Measurements from ENCODE around the gene PARP8.

PARP8 gene

GRCh38 chr5:50856401-50857119 is 190.1 kb downstream of the PARP8 start:
- no peak for DNase-seq

DNA sequence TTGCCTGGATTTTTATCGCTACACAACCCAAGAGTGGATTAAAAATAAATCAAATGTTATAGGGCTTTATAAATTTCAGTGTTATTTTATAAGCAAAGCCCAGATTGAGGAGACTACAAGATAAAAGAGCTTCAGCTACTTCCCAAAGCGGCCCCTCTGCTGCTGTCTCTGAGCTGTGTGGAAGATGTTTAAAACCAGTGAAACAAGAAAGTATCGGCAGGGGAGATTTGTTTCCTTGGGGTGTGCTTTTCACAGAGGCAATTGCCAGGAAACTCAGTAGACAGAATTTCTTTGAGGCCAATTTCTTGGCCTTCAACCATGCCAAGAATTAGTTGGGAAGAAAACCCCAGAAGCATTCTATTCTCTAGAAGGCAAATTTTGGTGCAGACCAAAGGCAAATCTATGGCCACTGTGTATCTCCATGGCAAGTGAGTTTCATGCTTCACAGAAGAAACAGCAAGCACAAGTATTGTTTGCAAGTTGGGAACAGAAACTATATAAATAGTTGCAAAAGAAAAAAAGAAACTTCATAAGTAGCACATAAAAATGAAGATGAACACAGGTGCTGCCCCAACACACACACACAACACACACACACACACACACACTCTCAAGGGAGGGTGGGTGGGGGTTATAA is 197.2 kb downstream of the PARP8 start:
- no peak for DNase-seq

DNA sequence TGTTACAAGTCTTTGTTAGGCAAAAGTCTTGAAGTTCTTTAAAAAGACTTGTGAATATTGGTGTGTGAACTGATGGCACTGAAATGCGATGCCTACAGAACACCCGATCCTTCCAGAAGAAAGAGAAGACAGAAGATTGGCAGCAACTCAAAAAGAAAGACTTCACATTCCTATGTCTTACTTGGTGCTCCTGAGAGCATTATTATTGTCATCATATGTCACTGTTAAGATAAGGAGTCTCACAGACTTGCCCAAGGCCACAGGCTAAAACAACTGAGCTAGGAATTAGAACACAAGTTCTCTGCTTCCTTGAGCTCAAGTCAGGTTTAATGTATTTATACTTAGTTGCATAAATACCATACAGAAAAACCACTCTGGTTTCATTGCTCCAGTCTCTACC is 198.0 kb downstream of the PARP8 start:
- no peak for DNase-seq

GRCh38 chr5:50866415-50866814 is 200.0 kb downstream of the PARP8 start:
- no peak for DNase-seq

DNA sequence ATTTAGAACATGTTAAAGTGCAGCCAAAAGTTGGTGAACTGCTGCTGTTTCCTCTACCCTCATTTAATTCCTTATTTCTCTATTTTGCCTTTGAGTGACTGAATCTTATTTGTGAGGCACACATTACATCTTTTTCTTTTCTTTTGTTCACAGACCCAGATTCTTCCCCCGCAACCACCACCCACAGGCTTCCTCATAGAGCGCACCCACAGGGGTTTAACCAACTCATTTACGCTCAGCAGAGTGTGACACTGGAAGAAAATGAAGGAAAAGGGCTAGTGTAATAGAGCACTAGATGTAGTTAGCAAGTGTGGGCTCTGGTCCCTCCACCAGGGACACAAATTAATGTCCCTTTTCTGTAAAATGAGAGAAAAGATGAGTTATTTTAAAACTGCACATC is 200.7 kb downstream of the PARP8 start:
- no peak for DNase-seq

- no peak for DNase-seq
Measured at GRCh38 chr5:50873595-50874277, 207.3 kb downstream of the PARP8 start.

- DNase-seq: no peak
Measured at GRCh38 chr5:50874306-50875001, 208.0 kb downstream of the PARP8 start.

DNA sequence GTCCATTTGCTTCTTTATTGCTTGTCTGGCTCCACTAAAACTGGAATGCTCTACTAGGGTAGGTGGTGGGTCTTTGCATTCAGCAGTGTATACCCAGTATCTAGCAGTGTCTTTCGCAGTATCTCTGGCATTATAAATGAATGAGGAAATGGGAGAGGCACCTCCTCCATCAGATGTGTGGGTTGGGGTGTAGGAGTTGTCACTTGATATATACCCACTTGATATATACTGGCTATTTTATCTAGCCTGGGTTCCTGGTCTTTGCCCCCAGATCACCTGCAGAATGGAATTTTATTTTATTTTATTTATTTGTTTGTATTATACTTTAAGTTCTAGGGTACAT is 208.5 kb downstream of the PARP8 start:
- DNase-seq: no peak

GRCh38 chr5:50878470-50878869 is 212.0 kb downstream of the PARP8 start:
- no peak for DNase-seq

- DNase-seq: no peak
Measured at GRCh38 chr5:50881407-50881806, 215.0 kb downstream of the PARP8 start.

- DNase-seq: no peak
Measured at GRCh38 chr5:50886657-50887345, 220.4 kb downstream of the PARP8 start.

- DNase-seq: no peak
Measured at GRCh38 chr5:50887889-50888633, 221.6 kb downstream of the PARP8 start.

DNA sequence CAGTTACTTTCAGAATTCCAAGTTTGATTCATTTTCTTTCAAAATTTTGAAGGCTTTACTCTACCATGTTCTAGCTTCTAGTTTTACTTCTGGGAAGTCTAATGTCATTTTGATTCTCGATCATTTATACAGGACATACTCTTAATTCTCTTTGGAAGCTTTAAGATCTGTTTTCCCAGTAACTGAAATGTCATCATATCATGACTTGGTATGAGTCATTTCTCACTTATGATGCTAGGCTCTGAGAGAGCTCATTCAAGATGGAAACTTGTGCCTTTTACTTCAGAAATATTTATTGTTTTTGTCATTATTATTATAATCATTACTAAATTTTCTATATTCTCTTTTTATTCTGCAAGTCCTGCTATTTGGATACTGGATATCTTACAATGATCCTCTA is 222.3 kb downstream of the PARP8 start:
- DNase-seq: no peak

DNA sequence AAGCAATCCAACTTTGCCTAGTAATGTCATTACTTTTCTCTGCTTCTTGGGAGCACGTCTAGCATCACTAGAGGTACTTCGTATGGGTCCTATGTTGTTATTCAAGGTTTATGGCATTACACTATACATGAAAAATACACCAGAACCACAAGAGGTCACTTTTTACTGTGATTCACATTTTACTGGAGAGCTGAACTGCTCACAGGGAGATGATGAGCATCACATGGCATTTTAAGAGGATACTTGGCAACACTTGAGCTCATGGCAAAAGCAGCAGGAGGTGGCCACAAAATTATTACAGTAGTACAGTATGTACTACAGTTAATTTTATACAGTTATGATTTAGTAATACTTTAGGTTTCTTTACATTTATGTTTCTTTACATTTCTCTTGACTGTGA is 223.4 kb downstream of the PARP8 start:
- peak; percentile 74 for DNase-seq
